GM18519 (cell line): ENCODE results near the gene TSPAN31.

Experiments used
- ATAC-seq: cut with Tn5 transposase; IDR thresholded peaks from one replicate; pipeline ENCODE4 v1.9.1; 2021; ENCODE audit warnings: mild to moderate bottlenecking, moderate library complexity; ENCODE audit not compliant: unreplicated experiment, low FRiP score

Gene TSPAN31

GRCh38 chr12:57781244-57781643, 36.4 kb downstream of the TSPAN31 start:
- ATAC-seq, result no peak

GRCh38 chr12:57781801-57782200, 37.0 kb downstream of the TSPAN31 start:
- ATAC-seq, result no peak

DNA sequence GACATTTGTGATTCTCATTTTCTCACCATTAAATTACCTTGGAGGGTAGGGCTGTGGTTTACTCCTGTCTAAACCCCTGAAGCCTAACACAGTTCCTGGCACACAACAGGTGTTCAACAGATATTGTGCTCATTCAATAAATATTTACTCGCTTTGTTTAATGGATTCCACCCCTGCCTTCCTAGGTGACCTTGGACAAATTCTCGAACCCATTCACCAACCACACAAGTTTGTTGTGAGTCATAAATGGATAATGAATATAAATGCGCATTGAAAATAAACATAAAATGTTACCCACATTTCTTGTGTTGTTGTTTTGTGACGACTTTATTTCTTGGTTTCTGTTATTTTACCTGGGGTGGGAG, 37.4 kb downstream of the TSPAN31 start:
- ATAC-seq, result no peak

GRCh38 chr12:57782608-57783465, 38.0 kb downstream of the TSPAN31 start, which contains the start of gene TSFM:
TSS of gene TSFM (plus strand) at chr12:57782787. CDS start at chr12:57782802, 15 bp downstream.
- peak; percentile 49 for ATAC-seq

DNA sequence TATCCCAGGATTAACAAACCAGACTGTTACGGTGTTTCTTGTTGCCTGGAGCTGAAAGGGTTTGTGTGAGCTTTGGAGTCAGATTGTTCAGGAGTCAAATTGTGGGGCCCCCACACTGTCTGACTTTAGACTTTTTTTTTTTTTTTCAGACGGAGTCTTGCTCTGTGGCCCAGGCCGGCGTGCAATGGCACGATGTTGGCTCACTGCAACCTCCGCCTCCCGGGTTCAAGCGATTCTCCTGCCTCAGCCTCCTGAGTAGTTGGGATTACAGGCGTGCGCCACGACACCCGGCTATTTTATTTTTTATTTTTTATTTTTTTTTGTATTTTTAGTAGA, 38.6 kb downstream of the TSPAN31 start:
- no peak for ATAC-seq

GRCh38 chr12:57783861-57784260, 39.0 kb downstream of the TSPAN31 start:
- ATAC-seq, result no peak

GRCh38 chr12:57793920-57794319, 49.1 kb downstream of the TSPAN31 start:
- ATAC-seq, result no peak

- no peak for ATAC-seq
Measured at GRCh38 chr12:57795354-57795753, 50.5 kb downstream of the TSPAN31 start.

DNA sequence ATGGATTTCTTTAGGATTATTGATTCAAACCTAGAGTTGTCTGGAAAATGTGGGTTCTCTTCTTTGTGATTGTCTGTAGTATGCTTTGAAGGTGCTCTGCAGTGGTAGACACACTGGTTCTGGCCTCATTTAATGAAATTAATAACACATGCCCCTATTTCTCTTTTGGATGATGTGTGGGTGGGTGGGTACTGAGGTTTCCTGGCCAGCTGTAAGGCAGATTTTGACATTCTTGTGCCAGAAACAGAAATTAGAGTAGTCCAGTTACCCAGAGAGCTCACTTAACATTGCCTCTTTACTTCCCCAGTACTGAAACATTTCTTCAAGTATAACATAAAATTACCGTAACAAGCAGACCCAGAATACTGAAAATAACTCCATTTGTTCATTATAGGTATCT, 52.2 kb downstream of the TSPAN31 start:
- no peak for ATAC-seq

DNA sequence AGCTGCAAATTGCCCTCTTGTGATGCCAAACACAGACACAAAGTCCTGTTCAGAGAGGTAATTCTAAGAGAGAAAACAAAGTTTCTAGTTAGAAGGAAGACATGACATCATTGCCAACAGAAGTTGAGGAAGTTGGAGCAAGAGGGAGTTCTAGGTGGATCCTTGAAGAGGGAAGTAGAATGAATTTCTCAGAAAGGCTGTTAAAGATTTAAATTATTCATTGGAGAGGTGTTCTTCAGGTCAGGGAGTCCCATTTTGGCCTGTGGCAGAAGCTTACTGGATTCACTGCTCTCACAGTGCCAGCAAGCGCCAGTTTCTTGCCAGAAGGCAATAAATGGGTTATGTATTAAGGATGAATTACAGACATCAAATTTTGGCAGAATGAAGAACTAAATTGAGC, 53.1 kb downstream of the TSPAN31 start:
- ATAC-seq, result no peak
